ENCODE measurements around the gene MANSC1.
"Not testable (repeated sequence)": the region's sequence is repeated elsewhere in the genome, so short reads cannot be mapped to it uniquely, and the experiment has no call there.

Gene MANSC1

DNA sequence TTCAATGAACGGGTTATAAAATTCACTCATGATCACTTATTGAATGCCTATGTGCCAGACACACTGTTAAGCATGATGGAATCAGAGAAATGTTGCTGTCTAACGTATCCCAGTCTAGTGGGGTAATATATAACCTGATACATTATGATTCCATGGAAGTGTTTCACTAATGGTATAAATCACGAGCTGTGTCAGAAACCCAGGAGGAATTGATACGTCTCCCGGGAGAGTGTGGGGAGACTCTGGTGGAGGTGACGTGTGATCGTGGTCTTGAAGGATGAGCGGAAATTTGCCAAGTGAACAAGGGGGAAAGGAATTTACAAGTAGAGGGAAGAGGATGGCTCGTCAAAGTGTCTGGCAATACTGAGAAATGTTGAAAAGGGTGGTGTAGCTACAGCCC, 26.5 kb downstream of the MANSC1 start:
- DNase-seq (ENCODE audit: low read depth) = no peak

DNA sequence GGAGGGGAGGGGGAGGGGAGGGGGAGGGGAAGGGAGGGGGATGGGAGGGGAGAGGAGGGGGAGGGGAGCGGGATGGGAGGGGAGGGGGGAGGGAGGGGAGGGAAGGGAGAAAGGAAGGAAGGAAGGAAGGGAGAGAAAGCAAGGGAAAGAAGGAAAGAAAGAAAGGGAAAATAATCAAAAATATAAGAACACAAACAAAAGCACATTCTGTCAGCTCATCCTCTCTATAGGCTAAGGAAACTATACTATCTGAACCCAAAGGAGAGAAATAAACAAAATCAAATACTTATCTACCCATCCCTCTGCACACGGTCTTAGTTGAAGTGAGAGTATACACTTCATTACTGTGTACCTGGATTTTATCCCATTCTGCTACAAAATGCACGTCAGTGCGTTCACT, 26.9 kb downstream of the MANSC1 start:
- DNase-seq (ENCODE audit: low read depth) = no peak

DNA sequence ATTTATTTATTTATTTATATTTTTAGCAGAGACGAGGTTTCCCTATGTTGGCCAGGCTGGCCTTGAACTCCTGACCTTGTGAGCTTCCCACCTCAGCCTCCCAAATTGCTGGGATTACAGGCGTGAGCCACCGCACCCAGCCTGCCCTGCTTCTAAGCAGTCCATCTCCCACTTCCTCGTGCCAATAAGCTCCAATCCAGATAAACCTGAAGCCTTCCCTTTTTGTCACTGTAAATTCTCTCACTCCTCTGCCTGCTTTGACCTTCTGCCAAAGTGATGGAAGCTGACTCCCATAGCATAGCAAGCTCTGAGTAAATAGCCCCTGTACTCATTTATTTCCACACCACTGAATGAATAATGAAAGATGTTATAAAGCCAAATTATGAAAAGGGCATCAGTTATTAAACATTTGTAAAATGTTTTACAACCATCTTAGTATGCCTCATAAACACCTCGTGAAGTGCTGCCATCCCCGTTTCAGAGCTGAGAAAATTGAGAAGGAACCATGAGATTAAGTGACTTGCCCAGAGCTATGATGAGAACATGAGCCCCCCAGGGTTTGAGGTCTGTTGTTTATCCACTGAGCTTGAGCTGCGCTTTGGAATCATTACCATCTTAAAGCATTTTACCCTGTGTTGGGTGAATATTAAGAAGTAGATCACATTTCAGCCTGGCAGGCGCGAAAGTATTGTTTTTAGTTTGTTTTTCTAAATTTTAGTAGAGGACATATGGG, 30.4 kb downstream of the MANSC1 start:
- DNase-seq (ENCODE audit: low read depth) = no peak

DNA sequence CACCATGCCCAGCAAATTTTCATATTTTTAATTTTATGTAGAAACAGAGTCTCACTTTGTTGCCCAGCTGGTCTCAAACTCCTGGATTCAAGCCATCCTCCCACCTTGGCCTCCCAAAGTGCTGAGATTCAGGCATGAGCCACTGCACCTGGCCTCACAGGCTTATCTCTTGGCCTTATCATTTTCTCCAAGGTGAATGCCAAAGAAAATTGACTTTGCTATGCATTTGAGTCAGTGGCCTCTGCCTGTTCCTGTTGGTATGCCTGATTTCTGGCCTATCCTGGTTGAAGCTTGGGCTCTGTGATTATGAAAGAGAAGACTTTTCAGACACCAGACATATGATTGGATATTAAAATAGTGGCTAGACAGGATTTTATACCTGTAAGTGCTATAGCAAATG, 34.2 kb downstream of the MANSC1 start:
- DNase-seq (ENCODE audit: low read depth) = no peak

DNA sequence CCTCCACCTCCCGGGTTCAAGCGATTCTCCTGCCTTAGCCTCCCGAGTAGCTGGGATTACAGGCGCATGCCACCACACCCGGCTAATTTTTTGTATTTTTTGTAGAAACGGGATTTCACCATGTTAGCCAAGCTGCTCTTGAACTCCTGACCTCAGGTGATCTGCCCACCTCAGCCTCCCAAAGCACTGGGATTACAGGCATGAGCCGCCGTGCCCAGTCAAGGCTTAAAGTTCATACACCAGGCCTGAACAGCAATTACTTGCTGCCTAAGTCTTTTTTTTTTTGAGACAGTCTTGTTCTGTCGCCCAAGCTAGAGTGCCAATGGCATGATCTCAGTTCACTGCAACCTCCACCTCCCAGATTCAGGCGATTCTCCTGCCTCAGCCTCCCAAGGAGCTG, 39.3 kb downstream of the MANSC1 start:
- DNase-seq (ENCODE audit: low read depth) = not testable (repeated sequence)

DNA sequence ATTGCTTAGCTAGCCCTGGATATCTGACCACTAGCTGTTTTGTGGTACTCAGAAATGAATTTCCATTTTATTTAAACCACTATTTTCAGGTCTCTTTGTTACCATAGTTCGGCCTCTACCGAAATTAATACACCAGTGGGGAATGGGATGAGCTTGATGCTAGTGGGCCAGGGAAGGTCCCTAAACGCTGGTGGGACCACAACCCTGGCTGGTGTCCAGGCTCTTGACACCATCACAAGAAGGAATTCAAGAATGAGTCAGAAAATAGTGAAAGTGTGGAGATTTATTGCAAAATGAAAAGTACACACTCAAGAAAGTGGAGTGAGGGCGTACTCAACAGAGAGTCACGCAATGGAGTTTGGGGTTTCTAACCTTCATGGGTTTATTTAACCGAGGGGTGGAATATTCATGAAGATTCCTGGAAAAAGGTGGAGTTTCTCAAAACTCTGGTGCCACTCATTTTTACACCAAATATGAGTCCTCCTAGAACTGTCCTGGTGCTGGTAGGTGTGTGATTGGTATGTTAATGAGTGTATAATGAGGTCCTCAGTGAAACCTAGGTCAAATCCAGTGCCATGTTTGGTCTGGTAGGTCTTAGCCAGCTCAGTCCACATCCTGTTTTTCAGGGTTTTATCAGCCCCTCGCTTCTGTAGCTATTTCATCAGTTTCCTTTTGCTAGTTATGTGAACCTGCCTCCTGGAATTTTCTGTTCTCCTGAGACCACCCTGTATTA, 44.3 kb downstream of the MANSC1 start:
- no peak for DNase-seq (ENCODE audit: low read depth)

DNA sequence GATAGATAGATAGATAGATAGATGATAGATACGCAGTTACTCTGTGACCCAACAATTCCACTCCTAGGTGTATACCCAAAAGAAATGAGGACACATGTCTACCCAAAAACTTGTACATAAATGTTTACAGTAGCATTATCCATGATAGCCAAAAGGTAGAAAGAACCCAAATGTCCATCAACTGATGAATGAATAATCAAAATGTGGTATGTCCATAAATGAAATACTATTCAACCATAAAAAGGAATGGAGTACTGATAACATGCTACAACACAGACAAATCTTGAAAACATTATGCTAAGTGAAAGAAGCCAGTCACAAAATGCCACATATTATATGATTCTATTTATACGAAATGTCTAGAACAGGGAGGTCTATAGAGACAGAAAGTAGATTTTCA, 47.1 kb downstream of the MANSC1 start:
- DNase-seq (ENCODE audit: low read depth) = no peak

DNA sequence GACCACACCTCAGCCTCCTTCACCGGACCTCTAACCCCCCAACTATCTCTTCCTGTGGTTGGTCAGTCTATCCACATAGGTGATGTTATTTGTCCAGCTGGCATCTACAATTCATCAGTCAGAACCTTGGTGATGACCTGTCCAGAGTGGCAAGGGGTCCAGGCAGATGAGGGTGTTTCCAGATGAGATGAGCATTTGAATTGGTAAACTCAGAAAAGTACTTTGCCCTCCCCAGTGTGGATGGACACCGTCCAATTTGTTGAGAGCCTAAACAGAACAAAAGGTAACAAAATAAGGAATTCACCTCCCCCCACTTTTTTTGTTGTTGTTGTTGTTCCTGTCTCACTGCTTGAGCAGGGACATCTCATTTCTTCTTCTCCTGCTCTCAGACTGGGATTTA, 48.9 kb downstream of the MANSC1 start:
- DNase-seq (ENCODE audit: low read depth) = no peak

DNA sequence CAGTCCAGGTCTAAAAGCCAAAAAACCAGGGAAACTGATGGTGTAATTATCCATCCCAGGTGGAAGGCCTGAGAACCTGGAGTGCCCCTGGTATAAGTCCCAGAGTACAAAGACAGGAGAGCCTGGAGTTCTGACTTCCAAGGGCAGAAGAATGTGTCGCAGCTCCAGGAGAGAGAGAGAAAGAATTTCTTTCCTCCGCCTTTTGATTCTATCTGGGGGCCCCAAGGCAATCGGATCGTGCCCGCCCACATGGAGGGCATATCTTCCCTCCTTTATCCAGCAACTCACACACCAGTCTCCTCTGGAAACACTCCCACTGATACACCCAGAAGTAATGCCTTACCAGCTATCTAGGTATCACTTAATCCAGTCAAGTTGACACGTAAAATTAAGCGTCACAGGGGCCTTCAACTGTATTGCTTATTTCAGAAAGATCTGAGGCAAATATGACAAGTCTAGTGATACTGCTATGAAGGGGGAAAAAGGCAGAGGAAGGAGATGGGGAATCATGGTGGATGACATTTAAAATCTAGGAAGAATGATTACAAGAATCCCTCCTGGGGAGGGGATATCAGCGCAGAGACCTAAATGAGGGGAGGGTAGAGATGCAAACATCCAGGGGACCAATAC, 52.7 kb downstream of the MANSC1 start:
- no peak for DNase-seq (ENCODE audit: low read depth)

DNA sequence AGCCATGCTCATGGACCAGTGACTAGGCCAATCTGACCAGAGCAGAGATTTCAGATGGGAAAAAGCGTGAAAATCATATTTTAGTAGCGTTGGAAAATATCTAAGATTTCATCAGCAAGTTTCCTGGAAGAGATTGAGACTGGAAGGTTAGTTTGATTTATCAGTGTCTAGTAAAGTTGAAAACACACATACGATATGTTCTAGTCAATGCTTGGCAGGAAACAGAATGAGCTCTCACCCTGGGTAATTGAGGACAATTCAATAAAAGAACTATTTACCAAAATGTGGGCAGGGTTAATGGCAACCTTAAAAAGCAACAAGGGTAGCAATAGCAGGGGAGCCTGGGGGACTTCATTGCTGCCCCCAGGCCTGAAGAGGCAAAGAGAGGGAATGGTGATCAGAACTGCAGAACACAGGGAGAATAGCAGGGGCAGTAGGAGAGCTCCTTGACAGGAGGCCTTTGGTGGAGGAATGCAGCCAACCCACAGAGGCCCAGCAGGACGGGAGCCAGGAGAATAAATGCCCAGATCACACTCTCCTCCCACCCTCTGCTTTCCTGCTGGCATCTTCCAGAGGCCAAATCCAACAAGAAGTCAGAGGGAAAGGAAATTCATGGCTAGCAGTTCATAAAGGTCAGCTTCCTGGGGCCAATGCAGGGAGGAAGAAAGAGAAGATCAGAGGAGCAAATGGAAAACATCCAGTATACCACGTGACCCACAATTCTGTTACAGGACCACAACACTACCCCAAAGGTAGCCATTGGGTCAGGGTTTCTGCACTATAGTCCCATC, 55.6 kb downstream of the MANSC1 start:
- DNase-seq (ENCODE audit: low read depth) = no peak

DNA sequence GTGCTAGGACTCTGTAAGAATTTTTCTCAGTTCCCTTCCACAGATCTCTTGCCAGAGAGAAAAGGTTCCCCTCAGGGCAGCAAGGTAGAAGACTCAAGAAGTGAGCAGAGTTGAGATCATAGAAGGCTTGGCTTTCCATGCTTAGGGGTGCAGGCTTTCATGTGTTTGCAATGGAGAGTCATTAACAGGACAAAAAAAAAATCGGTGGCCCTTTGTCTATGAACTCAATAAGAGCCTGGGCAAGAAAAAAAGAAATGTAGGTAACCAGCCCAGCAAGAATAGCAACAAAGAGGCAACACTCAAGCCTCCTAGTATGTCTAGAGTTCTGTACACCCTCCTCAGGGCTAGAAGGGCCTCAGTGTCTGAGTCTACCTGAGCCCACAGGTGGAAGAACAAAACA, 59.8 kb downstream of the MANSC1 start:
- no peak for DNase-seq (ENCODE audit: low read depth)

DNA sequence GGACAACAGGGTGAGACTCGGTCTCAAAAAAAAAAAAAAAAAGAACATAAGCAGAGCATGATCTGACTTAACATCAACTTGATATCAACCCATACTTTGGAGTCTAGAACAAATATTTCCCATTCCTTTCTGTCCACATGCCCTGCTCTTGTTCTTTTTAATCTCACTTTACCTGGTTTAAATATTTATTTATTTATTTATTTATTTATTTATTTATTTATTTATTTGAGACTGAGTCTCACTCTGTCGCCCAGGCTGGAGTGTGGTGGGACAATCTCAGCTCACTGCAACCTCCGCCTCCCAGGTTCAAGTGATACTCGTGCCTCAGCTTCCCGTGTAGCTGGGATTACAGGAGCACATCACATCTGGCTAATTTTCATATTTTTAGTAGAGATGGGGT, 63.6 kb downstream of the MANSC1 start:
- DNase-seq (ENCODE audit: low read depth) = no peak

DNA sequence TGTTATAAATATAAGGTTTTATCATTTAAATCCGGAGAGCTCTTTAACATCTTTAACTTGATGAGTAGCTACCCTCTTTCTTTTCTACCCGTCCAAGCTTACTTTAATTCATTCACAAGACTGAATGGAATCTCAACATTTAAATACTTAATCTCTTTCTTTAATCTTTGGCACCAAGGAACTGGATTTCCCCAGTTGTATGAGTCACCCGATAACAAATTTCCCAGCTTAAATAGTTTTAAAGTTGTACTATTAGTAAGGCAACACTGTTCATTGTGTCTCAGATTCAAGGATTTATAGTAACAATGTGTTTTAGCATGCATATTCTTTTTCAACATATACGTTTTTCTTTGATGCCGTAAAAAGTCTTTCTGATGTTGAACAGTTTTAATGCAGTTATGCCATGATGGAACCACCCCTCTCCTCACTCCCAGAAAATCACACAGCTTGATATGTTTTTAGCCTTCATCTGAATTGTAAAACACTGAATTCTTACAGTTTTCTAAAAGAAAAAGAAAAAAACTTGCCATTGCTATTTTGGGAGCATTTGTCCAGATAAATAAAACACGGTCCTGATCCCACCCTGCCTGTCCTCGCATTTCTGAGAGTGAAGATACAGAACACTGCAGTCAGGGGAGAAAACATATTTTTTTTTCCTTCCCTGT, 67.1 kb downstream of the MANSC1 start:
- DNase-seq (ENCODE audit: low read depth) = no peak

DNA sequence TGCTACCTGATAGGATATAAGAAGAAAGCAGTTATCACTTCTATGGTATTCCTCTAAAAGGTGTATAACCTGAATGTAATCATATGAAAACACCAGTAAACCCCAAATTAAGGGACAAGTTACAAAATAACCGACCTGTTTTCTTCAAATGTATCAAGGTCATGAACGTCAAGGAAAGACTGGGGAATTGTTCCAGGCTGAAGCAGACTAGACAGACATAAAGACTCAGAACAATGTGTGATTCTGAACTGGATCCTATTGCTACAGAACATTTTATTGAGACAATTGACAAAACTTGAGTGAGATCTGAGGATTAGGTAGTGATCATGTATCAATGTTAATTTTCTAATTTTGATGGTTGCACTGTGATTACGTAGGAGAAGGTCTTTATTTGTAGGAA, 67.8 kb downstream of the MANSC1 start:
- DNase-seq (ENCODE audit: low read depth) = no peak

DNA sequence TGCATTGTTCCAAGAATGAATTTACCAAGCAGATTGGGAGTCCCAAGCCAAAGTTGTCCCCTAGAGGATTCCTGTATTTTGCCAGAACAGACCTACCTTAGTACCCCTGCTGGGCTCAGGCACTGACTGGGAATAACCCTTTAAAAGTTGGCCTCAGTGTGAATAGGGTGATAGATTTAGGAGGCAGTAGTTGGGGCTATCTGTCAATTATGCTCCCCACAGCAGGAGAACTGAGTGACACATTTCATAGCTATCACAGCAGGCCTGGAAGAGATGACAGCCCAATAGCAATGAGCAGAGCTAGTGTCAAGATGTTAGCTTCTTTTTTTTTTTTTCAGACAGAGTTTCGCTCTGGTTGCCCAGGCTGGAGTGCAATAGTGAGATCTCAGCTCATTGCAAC, 68.9 kb downstream of the MANSC1 start:
- no peak for DNase-seq (ENCODE audit: low read depth)

DNA sequence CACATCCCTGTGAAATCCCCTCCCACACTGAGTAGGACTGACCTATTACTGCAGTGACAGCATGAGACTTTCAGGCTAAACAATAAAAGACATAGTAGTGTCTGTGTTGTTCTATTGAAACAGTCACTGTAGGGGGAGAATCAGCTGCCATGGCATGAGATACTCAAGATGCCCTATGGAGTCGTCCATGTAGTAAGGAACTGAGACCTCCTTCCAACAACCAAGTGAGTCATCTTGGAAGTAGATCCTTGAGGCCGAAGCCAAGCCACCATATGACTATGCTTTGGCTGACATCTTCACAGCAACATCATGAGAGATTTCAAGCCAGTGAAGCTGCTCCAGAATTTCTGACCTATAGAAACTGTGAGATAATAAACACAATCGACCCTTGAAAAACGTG, 71.1 kb downstream of the MANSC1 start:
- DNase-seq (ENCODE audit: low read depth) = no peak

All from activated T-helper 1 cell treated with Interleukin-2 at 50 U/mL for 16 hours (primary cell).